ENCODE measurements around the gene OR13C3. TPM values are rescaled to one million over a fixed set of nuclear protein-coding genes. Genes with fewer than 3 reads are reported as not detected.

OR13C3 gene
- not detected in 5 replicates for total RNA-seq (2022; extraction: Qiagen RNA extraction)

DNA sequence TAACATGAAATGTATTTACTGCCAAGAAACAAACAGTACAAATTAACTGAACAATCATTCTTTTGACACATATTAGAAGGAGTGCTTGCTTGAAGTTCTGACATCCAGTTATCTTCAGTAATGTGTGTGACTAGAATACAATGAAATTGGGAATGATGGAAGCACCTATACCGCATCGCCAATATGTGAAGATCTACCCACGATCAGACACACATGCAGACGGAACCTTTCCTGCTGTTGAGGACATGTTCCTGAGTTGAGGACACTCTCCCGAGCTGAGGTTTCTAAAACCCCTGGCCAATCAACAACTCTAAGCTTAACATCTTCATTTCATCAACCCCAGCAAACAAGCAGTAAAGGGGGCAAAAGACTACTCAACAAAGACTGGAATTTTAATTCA, at the start of gene OR13C3:
Gene OR13C3, minus strand, starts transcription at position 101 of the 400 bp plus-strand sequence. CDS start 133 bp downstream, outside the sequence.

DNA sequence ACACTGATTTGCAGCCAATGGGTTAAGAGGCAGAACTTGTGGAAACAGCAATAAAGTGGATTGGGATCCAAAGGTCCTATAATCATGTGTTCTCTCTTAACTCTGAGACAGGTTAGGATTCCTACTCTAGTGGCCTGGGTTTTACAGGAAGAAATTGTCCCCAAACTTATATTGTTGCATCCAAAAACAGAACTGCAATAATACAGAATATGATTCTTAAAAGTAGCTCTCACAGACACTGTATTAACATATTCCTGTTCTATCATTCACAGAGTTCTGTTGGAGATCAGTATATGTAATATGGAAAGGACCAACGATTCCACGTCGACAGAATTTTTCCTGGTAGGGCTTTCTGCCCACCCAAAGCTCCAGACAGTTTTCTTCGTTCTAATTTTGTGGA, 32.2 kb upstream of the OR13C3 start, which contains the start of gene OR13C8:
Gene OR13C8, plus strand, starts transcription at position 301 of the 400 bp plus-strand sequence. Its CDS starts 0 bp downstream, at position 301.

GRCh38 chr9:104527109-104527508, 9.5 kb downstream of the OR13C3 start, which contains the start of gene OR13C4:
Gene OR13C4 (minus strand): TSS chr9:104527209. CDS start chr9:104527209, 0 bp downstream.

GRCh38 chr9:104503963-104504362, 32.7 kb downstream of the OR13C3 start, which contains the start of gene OR13F1:
Gene OR13F1 (plus strand): TSS chr9:104504263. CDS start chr9:104504263, 0 bp downstream.

Other genes with a start within 250 kb of the OR13C3 start
- not detected in 5 replicates for gene OR13F1, start 32.6 kb downstream of the OR13C3 start, total RNA-seq (2022; extraction: Qiagen RNA extraction)
- not detected in 5 replicates for gene OR13C4, start 9.6 kb downstream of the OR13C3 start, total RNA-seq (2022; extraction: Qiagen RNA extraction)
- gene OR13C8, start 32.3 kb upstream of the OR13C3 start, total RNA-seq (2022; extraction: Qiagen RNA extraction) = not detected in 5 replicates
- not detected in 5 replicates for gene OR13C5, start 62.6 kb upstream of the OR13C3 start, total RNA-seq (2022; extraction: Qiagen RNA extraction)
- gene OR13C2, start 68.8 kb upstream of the OR13C3 start, total RNA-seq (2022; extraction: Qiagen RNA extraction) = not detected in 5 replicates
- gene OR13C9, start 81.3 kb upstream of the OR13C3 start, total RNA-seq (2022; extraction: Qiagen RNA extraction) = not detected in 5 replicates
- gene OR13D1, start 157.7 kb upstream of the OR13C3 start, total RNA-seq (2022; extraction: Qiagen RNA extraction) = not detected in 5 replicates
- gene NIPSNAP3A, start 210.8 kb upstream of the OR13C3 start, total RNA-seq (2022; extraction: Qiagen RNA extraction) = 11.3 to 15.5 TPM (median 13.9 TPM) in 5 replicates
- gene NIPSNAP3B, start 227.3 kb upstream of the OR13C3 start, total RNA-seq (2022; extraction: Qiagen RNA extraction) = 0.37 to 0.52 TPM (median 0.40 TPM) in 5 replicates

All from A549 treated with AZD2906 at 1 μM for 4 hours (cell line).